GM21390 (cell line): ENCODE results near the gene SH3D19.
"Not testable (repeated sequence)": the region's sequence is repeated elsewhere in the genome, so short reads cannot be mapped to it uniquely, and the experiment has no call there.

ENCODE experiments used
- ATAC-seq: cut with Tn5 transposase; IDR thresholded peaks from one replicate; pipeline ENCODE4 v1.9.1; 2021; ENCODE audit not compliant: unreplicated experiment

The SH3D19 gene

DNA sequence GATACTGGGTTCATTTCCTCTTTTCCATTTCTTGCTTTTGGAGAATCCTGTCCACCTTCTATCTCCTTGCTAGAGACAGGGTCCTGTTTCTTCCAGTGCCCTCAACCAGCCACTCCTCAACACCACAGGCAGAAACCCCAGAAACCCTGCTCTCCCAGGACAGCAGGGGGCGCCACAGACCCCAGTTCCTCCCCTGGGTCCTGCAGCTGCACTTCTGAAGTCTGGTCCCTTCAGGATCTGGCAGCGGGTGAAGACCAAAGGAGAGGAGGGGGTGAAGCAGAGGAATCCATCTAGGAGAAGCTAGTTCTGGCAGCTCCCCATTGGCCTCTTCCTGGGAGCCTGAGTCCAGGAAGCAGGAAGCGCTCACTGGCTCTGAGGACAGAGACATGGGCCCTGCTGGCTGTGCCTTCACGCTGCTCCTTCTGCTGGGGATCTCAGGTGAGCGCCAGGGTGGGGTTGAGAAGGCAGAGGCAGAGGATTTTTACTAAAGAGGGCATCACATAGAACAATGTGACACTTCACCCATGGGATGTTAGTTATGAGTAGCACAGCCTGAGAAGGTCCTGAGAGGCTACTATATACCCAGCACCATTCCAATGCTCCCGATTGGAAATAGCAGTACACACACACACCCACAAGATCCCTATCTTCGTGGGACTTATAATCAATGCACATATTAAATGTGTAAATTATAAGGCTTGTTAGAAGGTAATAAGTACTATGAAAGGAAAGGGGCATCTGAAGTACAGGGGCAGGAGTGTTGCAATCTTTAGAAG, 48.4 kb downstream of the SH3D19 start, which contains the start of gene PRSS48:
Gene PRSS48 (plus strand): TSS at position 375 of the 776 bp plus-strand sequence. CDS start 12 bp downstream, at position 387.
- no peak for ATAC-seq

- ATAC-seq: not testable (repeated sequence)
Observed at GRCh38 chr4:151268905-151269304, 56.5 kb downstream of the SH3D19 start.

- ATAC-seq: no peak
Observed at GRCh38 chr4:151267822-151268535, 57.4 kb downstream of the SH3D19 start.

- no peak for ATAC-seq
Observed at GRCh38 chr4:151267104-151267503, 58.3 kb downstream of the SH3D19 start.

- ATAC-seq: no peak
Observed at GRCh38 chr4:151266497-151266896, 58.9 kb downstream of the SH3D19 start.

DNA sequence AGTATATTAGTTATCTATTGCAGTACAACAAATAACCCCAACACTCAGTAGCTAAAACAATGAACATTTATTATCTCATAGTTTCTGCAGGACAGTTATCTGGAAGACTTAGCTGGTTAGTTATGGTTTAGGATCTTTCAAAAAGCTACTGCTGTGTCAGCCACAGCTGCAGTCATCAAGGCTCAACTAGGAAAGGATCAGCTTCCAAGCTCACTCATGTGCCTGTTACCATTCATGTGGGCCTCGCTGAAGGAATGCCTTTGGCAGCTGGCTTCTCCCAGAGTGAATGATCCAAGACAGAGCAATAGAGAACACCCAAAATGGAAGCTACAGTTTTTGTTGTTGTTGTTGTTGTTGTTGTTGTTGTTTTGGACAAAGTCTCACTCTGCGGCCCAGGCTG, 62.0 kb downstream of the SH3D19 start:
- ATAC-seq: no peak

DNA sequence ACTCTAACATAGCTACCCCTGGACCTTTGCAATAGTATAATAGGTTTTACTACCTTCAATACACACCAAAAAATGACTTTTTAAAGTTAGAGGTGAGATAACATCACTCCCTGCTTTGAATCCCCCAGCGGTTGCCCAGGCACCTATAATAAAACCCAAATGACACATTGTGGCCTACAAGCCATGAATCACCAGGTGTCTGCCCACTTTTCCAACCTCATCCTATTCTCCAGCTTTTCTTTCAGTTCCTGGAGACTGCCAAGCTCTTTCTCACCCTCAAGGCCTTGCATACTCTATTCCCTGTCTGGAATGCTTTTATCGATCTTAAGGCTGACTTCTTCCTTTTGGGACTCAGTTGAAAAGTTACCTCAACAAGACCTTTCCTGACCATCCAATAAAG, 64.9 kb downstream of the SH3D19 start:
- no peak for ATAC-seq

DNA sequence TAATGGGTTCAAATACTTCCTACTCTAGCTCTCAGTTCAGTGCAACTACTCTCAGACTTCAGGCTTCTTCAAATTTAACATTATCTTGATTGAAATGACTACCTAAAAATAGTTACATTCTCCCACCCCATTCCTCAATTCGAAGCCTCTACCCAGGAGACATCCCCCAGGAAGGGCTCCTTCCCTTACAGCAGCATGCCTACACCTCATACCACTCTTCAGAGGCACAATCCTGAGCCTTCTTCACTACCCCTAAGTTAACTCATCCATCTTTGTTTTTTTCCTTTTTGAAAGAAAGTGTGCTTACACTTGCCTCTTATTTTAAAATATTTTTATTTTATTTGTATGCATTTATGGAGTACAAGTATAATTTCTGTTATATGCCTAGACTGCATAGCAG, 65.7 kb downstream of the SH3D19 start:
- no peak for ATAC-seq

- no peak for ATAC-seq
Observed at GRCh38 chr4:151257704-151258103, 67.7 kb downstream of the SH3D19 start.

DNA sequence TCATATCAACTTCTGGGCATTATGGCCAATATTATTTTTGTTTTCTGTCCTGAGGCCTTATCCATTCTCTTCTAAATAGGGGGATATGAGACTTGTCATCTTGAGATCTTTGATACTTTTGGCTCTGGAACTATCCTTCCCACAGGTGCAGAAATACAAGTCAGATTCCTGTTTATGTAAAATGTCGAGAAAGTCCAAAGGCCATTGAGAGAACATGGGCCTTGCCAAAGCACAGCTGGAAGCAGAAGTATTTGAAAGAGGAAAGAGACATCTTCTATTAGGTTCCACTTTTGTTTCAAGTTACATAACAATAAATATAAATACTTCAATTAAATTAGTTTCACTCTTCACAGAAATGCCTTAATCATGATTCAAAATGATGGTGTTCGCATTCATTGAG, 69.3 kb downstream of the SH3D19 start:
- ATAC-seq: no peak

- not testable (repeated sequence) for ATAC-seq
Observed at GRCh38 chr4:151255680-151256079, 69.7 kb downstream of the SH3D19 start.

DNA sequence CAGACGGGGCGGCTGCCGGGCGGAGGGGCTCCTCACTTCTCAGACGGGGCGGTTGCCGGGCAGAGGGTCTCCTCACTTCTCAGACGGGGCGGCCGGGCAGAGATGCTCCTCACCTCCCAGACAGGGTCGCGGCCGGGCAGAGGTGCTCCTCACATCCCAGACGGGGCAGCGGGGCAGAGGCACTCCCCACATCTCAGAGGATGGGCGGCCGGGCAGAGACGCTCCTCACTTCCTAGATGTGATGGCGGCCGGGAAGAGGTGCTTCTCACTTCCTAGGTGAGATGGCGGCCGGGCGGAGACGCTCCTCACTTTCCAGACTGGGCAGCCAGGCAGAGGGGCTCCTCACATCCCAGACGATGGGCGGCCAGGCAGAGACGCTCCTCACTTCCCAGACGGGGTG, 70.2 kb downstream of the SH3D19 start:
- ATAC-seq: not testable (repeated sequence)

- ATAC-seq: no peak
Observed at GRCh38 chr4:151251603-151252304, 73.7 kb downstream of the SH3D19 start.

DNA sequence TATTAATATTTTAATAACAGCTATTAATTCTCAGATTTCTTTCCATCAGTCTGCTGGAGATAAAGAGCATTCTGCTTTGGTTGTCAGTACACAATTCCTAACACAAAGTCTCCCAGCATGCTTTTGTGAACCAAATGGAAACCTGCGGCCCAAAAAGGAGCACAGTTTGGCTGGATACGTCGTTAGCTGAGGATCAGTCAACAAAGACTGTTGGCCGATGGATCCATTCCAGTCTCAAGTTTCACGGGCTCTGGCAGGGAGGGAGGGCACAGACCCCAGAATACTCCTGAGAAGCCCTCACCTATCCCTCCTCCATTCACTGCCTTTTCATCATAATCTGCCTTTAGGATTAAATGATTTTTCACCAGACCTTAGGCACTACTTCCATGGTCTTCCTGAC, 74.7 kb downstream of the SH3D19 start:
- no peak for ATAC-seq

DNA sequence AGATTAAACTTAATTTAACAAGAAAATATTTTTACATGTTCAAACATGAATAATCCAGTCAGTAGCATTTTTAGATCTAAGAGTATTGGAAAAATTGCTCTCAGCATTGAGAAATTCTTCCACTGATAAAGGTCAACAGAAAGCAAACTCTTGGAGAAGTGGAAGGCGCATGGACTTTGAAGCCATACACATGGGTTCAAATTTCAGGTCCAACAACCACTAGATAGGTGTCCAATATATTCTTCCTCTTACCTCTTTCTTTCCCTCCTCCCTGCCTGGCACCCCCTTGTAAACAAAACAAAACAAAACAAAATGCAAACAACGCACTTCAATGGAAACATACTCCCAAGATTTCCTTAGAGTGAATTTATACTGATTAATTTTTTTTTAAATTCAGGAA, 76.9 kb downstream of the SH3D19 start:
- no peak for ATAC-seq

DNA sequence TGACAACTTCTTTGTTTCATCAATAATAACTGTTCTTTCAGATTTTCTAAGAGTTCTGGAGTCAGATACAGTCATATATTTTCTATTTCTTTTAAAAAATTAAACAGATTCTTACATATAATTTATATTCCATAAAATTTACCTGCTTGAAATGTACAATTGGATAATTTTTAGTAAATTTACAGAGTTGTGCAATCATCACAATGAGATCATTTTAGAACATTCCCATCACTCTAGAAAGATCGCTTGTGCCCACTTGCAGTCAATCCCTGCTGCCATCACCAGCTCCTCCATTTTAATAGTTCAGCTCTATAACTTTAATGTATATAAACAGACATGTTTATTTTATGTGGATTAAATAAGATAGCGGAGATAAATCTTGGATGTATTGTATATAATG, 78.0 kb downstream of the SH3D19 start:
- ATAC-seq: no peak

DNA sequence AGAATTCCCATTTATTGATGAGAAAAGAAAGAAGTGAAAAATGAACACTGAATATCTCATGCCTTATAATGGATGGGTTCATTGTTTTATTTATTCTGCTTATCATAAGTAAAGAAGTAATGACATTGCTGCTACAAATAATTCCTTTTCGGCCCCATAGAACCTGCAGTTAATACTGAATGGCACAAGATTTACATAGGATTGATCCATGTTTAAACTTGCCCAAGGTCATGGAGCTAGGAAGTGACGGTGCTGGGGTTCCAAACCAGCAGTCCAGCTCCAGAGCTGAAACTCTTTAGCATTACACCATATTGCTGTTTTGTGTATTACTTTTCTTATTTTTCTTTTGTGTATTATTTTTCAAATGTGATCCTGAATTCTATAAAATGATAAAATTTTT, 78.7 kb downstream of the SH3D19 start:
- ATAC-seq: no peak

- no peak for ATAC-seq
Observed at GRCh38 chr4:151242305-151242704, 83.1 kb downstream of the SH3D19 start.

GRCh38 chr4:151239608-151240007, 85.8 kb downstream of the SH3D19 start:
- ATAC-seq: no peak

DNA sequence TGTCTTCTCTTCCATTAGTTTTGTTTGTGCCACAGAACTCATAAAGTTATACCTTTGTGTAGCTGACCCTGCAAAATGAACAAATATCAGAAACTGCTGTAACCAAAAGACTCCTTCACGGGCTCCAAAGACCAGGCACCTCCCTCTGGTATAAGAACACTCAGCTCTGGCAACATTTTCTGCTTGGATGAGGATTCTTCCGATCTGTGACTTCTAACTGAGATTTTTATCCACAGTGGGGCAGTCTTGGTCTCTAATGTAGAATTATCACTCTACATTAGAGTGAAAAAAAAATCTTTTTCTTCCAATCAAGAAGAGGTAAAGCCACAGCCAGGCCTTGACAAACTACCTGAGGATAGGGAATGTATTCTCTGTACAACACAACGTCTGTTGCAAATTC, 86.9 kb downstream of the SH3D19 start:
- ATAC-seq: no peak

DNA sequence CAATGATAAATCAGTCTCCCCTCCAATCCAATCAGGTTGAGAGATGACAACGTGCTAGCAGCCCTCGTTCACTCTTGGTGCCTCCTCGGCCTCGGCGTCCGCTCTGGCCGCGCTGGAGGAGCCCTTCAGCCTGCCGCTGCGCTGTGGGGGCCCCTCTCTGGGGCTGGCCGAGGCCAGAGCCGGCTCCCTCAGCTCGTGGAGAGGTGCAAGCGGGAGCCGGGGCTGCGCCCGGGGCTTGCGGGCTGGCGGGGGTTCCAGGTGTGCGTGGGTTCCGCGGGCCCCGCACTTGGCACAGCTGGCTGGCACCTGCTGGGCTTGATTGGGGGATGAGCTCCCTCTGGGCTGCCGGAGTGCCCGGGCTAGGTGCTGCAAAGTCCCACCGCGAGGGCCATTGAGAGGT, 89.4 kb downstream of the SH3D19 start:
- ATAC-seq: no peak

- ATAC-seq: not testable (repeated sequence)
Observed at GRCh38 chr4:151235373-151235772, 90.0 kb downstream of the SH3D19 start.
